GM18502 (cell line): ENCODE measurements around the gene RHOT2.

Source experiments
- ATAC-seq: cut with Tn5 transposase; IDR thresholded peaks from one replicate; pipeline ENCODE4 v1.9.1; 2021; ENCODE audit warnings: mild to moderate bottlenecking; ENCODE audit not compliant: unreplicated experiment, poor library complexity

Gene RHOT2

GRCh38 chr16:721765-722540 is 54.0 kb downstream of the RHOT2 start:
- no peak for ATAC-seq

GRCh38 chr16:722835-723633 is 55.1 kb downstream of the RHOT2 start:
- no peak for ATAC-seq

- no peak for ATAC-seq
Observed at GRCh38 chr16:723695-724094, 55.8 kb downstream of the RHOT2 start.
